Naive thymus-derived CD8-positive, alpha-beta T cell (primary cell): ENCODE data around the gene LILRA1. TPM values are rescaled to one million over a fixed set of nuclear protein-coding genes. Genes with fewer than 3 reads are reported as not detected.

ENCODE experiments used
- microRNA-seq: library from miRNA; unstranded; fragments of <30 nt; microRNA quantifications from one replicate; pipeline ENCODE4 v1.2.0, GENCODE V29; 2022; ENCODE audit warnings: borderline microRNAs expressed
- polyA plus RNA-seq, 3 donors: library from polyadenylated mRNA; unstranded; fragments of 300-500 nt; fragmentation: Illumina TruSeq; gene quantifications; one replicate each; pipeline ENCODE4 v1.2.3, GENCODE V29; 2021
- total RNA-seq, 8 experiments: library from RNA in 2 of 8; stranded (reverse) in 2 of 8; gene quantifications; one replicate each; pipeline ENCODE4 v1.2.3 and lab custom pipeline; 2021 to 2026

The LILRA1 gene
- total and polyA plus RNA-seq, 5 experiments from 2014 or later = 0.07 TPM; not detected in 4

Small RNA genes within 50 kb of the gene (microRNA-seq; reads per million reads assigned to microRNA genes)
- not detected for gene MIR8061

Other genes starting within 250 kb of the LILRA1 start
- gene LAIR1, start 228.7 kb upstream of the LILRA1 start, total RNA-seq = 10 to 100 TPM; 67.4 to 71.1 TPM
- 100 to 1,000 TPM in 1 of 3 donors, 10 to 100 TPM in 2; 58.3 to 104 (median 59.9) TPM for gene LAIR1, start 228.7 kb upstream of the LILRA1 start, polyA plus RNA-seq
- gene TTYH1, start 178.2 kb upstream of the LILRA1 start, total RNA-seq = not detected
- under 1 TPM in 2 of 3 donors, not detected in 1; 0.04 to 0.65 TPM for gene TTYH1, start 178.2 kb upstream of the LILRA1 start, polyA plus RNA-seq
- gene LENG8, start 144.4 kb upstream of the LILRA1 start, total RNA-seq = 100 to 1,000 TPM; 610 to 639 TPM
- 1 to 10 TPM; 4.5 to 8.6 (median 6.5) TPM for gene LENG8, start 144.4 kb upstream of the LILRA1 start, polyA plus RNA-seq
- 1 to 10 TPM; 5.2 to 5.8 TPM for gene LENG9, start 129.9 kb upstream of the LILRA1 start, total RNA-seq
- gene LENG9, start 129.9 kb upstream of the LILRA1 start, polyA plus RNA-seq = under 1 TPM in 2 of 3 donors, not detected in 1; 0.22 to 0.36 TPM
- not detected for gene CDC42EP5, start 120.3 kb upstream of the LILRA1 start, total RNA-seq
- gene CDC42EP5, start 120.3 kb upstream of the LILRA1 start, polyA plus RNA-seq = not detected
- not detected for gene LAIR2, start 90.8 kb upstream of the LILRA1 start, total RNA-seq
- 10 to 100 TPM in 1 of 3 donors, 1 to 10 TPM in 1, not detected in 1; 1.8 to 17.2 TPM for gene LAIR2, start 90.8 kb upstream of the LILRA1 start, polyA plus RNA-seq
- gene LILRA2, start 19.8 kb upstream of the LILRA1 start, total RNA-seq = under 1 TPM in 1 of 2 experiments, not detected in 1; 0.38 TPM
- under 1 TPM in 2 of 3 donors, not detected in 1; 0.13 to 0.40 TPM for gene LILRA2, start 19.8 kb upstream of the LILRA1 start, polyA plus RNA-seq
- 1 to 10 TPM; 2.9 to 3.0 TPM for gene LILRB1, start 36.9 kb downstream of the LILRA1 start, total RNA-seq
- gene LILRB1, start 36.9 kb downstream of the LILRA1 start, polyA plus RNA-seq = 1 to 10 TPM in 1 of 3 donors, under 1 TPM in 1, not detected in 1; 0.15 to 8.8 TPM
- under 1 TPM; 0.47 to 0.57 TPM for gene LILRB4, start 69.4 kb downstream of the LILRA1 start, total RNA-seq
- not detected for gene LILRB4, start 69.4 kb downstream of the LILRA1 start, polyA plus RNA-seq
- gene KIR3DL3, start 130.8 kb downstream of the LILRA1 start, total RNA-seq = not detected
- not detected for gene KIR3DL3, start 130.8 kb downstream of the LILRA1 start, polyA plus RNA-seq
- gene KIR2DL3, start 144.9 kb downstream of the LILRA1 start, total RNA-seq = under 1 TPM in 1 of 2 experiments, not detected in 1; 0.23 TPM
- gene KIR2DL3, start 144.9 kb downstream of the LILRA1 start, polyA plus RNA-seq = 1 to 10 TPM in 1 of 3 donors, under 1 TPM in 1, not detected in 1; 0.49 to 5.0 TPM
- gene KIR2DL1, start 176.2 kb downstream of the LILRA1 start, total RNA-seq = not detected
- 1 to 10 TPM in 1 of 3 donors, under 1 TPM in 1, not detected in 1; 0.09 to 8.1 TPM for gene KIR2DL1, start 176.2 kb downstream of the LILRA1 start, polyA plus RNA-seq
- gene KIR2DL4, start 210.0 kb downstream of the LILRA1 start, total RNA-seq = not detected
- under 1 TPM in 1 of 3 donors, not detected in 2; 0.94 TPM for gene KIR2DL4, start 210.0 kb downstream of the LILRA1 start, polyA plus RNA-seq
- gene KIR3DL1, start 222.8 kb downstream of the LILRA1 start, total RNA-seq = under 1 TPM in 1 of 2 experiments, not detected in 1; 0.21 TPM
- gene KIR3DL1, start 222.8 kb downstream of the LILRA1 start, polyA plus RNA-seq = 10 to 100 TPM in 1 of 3 donors, 1 to 10 TPM in 1, under 1 TPM in 1; 0.20 to 17.7 (median 1.5) TPM
- not detected for gene KIR2DS4, start 239.0 kb downstream of the LILRA1 start, total RNA-seq
- gene KIR2DS4, start 239.0 kb downstream of the LILRA1 start, polyA plus RNA-seq = 1 to 10 TPM in 1 of 3 donors, under 1 TPM in 1, not detected in 1; 0.81 to 6.1 TPM